Spleen (tissue), 7 donors: Measurements from ENCODE around the gene SCAMP4.

Experiments
- POLR2A ChIP-seq, 3 donors: fragments of 450-650 bp; IDR thresholded peaks; one replicate each; pipeline ENCODE4 v1.5.1; 2017; ENCODE audit warnings: antibody characterized with exemption in 3 of 3, mild to moderate bottlenecking in 1 of 3
- POLR2AphosphoS5 ChIP-seq, 3 donors: sonication (generic); formaldehyde crosslinking; IDR thresholded peaks; one replicate each; pipeline ENCODE4 v1.5.1; 2017; ENCODE audit warnings: antibody characterized with exemption in 3 of 3
- TF ChIP-seq, protein P1 (sequence below), 11 experiments: fragments of 200-600 bp in 7 of 11; fragments of 450-650 bp in 4 of 11; sonication (generic) in 4 of 11; IDR thresholded peaks in 8 of 11; conservative IDR thresholded peaks in 3 of 11; 1 replicate in 7 of 11; 2 replicates in 4 of 11; pipeline versions ENCODE4 v1.4.0 to v1.8.0; 2016 to 2021; ENCODE audit warnings: antibody characterized with exemption in 11 of 11, inconsistent platforms in 4 of 11, mild to moderate bottlenecking in 1 of 11
- donor health status: DM: no; HTN: no; CAD: no; lungs with moderate emphysema.
- donor health status: DM: no; HTN: no; CAD: no.
- donor health status: DM: no; HTN: no; CAD: no.

DNA sequence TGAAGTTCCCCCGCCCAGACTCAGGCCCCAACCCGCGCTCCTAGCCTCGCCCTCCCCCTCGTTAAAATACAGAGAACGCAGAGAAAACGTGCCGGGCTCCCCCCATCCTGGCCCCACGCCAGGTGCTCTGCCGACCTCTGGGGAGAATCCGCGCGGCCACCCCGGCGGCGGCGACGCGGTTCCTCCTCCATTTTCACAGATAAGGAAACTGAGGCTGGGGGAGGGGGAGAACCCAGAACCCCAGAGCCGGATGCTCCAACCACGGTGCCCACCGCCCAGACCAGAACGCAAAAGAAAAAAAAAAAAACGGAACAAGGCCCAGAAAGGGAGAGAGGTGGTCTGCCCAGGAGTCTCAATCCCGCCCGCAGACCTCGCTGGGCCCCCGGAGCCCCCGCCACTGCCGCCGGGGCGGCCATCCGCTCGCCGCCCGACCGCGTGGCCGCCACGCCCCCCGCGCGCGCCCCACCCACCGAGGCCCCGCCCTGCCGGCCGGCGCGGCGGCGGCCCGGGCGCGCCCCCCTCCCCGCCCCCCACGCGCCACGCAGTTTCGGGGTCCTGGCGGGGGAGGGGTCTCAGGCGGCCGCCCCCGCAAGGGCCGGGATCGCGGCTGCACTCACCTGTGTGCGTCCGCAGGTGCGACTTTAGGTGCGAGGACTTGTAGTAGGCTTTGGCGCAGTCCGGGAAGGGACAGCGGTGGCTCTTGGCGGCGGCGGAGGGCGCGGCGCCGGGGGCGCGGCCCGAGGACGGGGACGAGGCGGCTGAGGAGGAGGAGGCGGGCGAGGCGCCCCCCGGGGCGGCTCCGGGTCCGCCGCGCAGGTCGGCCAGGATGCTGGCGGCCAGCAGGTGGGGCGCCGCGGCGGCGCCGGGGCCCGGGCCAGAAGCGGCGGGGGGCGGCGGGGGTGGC, 42.5 kb upstream of the SCAMP4 start:
- TF ChIP-seq, protein P1, sequence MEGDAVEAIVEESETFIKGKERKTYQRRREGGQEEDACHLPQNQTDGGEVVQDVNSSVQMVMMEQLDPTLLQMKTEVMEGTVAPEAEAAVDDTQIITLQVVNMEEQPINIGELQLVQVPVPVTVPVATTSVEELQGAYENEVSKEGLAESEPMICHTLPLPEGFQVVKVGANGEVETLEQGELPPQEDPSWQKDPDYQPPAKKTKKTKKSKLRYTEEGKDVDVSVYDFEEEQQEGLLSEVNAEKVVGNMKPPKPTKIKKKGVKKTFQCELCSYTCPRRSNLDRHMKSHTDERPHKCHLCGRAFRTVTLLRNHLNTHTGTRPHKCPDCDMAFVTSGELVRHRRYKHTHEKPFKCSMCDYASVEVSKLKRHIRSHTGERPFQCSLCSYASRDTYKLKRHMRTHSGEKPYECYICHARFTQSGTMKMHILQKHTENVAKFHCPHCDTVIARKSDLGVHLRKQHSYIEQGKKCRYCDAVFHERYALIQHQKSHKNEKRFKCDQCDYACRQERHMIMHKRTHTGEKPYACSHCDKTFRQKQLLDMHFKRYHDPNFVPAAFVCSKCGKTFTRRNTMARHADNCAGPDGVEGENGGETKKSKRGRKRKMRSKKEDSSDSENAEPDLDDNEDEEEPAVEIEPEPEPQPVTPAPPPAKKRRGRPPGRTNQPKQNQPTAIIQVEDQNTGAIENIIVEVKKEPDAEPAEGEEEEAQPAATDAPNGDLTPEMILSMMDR (IDR thresholded peaks at IDR 0.05 in 8 of 11, conservative IDR thresholded peaks at IDR 0.05 in 3 of 11): no peak
- TF ChIP-seq POLR2AphosphoS5 (IDR thresholded peaks at IDR 0.05) (peak in 1 of 3 donors; percentile 55), POLR2A (IDR thresholded peaks at IDR 0.05) (no peak)
